Right forelimb (tissue), 1 donor: ENCODE results near the gene LSMEM2.
"Not testable (repeated sequence)": the region's sequence is repeated elsewhere in the genome, so short reads cannot be mapped to it uniquely, and the experiment has no call there.

Source experiments
- DNase-seq: peaks from one replicate; pipeline ENCODE4 v3.0.0-alpha.2; 2018

LSMEM2 gene

DNA sequence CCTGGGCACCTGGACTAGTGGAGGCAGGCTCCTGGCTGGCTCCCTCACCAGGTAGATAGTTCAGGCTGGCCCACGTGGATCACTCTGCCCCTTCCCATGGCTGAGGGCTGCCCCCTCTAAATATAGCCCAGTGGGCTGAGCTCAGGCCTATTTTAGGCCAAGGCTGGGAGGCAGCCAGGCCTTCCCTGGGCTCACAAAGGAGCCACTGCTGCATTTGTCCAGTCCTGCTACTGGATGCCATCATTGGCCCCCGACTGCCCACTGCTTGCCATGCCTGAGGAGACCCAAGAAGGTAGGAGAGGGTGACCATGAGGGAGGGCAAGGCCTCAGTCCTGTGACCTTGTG is at the start of gene LSMEM2:
Gene LSMEM2 (plus strand): TSS at position 208 of the 345 bp plus-strand sequence. CDS start 27 bp downstream, at position 235.
- DNase-seq: no peak

DNA sequence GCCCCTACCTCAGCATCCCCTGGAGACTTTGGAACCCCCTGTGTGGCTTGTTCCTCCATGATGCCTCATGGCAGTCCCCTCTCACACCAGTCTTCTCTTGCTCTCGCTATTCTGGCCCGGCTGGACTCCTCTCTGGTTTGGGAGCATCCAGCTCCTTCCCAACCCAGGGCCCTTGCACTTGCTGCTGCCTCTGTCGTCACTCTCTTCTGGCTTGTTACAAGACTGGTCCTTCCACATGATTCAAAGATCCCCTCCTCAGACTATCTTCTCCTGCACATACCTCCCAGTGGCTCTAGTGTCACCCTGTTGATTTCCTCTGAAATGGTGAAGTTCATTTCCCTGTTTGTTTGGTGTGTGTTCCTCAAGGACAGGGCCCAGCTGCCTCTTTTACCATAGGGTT is 49.4 kb upstream of the LSMEM2 start:
- no peak for DNase-seq

DNA sequence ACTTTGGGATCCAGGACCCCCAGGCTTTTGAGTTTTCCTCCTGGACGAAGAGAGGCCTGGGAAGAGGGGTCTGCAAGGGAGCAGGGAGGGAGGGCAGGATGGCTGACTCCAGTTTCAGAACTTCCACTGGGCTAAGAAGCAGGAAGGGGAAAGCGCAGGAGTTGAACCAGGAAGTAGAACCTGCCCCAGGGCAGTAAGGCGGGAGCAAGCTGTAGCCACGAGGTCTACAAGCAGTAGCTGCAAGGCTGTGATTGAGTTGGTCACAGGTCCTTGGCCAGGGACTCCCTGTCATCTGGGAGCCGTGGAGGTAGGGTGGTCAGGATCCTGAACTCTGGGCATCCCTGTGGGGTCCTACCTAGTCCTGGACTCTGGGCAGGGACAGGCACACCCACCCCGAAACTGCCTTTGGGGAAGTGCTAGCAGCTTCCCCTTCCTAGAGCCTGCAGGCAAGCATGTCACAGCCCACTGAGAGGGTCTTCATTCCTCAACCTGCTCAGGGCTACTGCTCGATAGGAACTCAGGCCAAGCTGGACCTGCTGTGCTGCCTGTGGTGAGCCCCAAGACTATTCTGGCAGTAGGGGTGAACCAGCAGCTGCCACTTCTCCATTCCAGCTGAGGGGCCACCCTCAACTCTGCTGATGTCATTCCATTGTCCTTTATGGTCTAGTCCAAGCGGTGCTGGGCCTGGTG is 48.6 kb upstream of the LSMEM2 start:
- DNase-seq: no peak

DNA sequence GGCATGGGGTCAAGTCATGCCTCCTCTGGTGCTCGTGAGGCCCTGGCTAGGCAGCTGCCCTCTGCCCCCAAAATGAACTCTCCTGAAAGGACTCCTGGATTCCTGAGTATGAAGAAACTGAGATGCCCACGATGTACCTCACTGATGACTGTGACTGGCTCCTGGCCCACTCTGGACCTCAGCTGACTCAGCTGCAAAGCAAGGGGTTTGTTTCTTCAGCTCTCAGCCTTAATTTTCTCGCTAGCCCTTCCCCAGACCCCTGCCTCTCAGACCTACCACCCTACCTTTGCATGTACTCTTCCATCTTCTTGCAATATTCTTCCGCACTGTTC is 48.1 kb upstream of the LSMEM2 start:
- DNase-seq: no peak

DNA sequence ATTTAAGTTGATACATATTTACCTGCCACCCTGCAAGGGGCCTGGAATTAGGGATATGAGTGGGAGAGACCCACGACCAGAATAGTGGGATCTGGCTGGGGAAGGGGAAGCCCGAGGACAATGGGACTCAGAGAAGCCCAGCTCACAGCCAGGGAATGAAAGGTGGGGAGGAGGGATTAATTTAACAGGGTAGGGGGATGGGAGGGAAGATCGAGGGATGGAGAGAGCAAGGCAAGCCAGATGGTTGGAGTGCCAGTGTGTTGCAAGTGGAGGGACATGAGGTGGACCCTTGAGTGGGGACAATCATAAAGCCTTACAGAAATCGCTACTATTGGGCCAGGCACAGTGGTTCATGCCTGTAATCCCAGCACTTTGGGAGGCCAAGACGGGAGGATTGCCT is 47.3 kb upstream of the LSMEM2 start:
- no peak for DNase-seq

DNA sequence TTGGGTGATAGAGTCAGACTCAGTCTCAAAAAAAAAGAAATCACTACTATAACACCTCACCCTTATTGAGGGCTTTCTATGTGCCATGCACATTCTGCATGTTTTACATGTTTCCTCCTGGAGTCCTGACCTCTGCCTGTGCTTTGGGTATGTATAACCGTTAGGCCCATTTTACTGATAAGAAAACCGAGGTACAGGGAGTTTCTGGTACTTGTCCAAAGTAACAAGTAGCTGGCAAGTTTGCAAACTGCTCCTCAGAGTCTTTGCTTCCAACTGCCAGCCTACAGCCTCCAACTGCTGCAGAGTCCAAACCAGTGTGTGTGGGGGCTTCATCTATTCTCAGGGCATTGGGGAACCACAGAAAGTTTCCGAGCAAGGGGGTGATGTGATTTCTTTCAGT is 46.6 kb upstream of the LSMEM2 start:
- DNase-seq: no peak

DNA sequence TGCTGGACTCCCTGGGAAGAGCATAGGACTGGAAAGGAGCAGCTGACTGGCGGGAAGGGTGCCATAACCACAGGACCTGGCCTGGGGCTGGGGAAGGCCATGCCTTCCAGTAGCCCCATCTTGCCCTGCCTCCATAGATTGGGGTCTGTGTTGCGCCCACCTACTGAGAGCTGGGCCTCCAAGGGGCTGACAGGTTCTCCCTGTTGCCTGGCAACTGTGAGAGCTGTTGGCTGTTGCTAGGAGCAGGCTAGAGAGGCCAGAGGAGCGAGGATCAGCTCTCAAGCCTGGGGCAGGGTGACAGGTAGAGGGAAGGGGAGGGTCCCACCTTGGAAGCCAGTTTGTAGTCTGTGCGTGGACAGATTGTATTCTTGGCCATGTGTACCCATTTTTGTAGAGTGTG is 45.7 kb upstream of the LSMEM2 start:
- no peak for DNase-seq

DNA sequence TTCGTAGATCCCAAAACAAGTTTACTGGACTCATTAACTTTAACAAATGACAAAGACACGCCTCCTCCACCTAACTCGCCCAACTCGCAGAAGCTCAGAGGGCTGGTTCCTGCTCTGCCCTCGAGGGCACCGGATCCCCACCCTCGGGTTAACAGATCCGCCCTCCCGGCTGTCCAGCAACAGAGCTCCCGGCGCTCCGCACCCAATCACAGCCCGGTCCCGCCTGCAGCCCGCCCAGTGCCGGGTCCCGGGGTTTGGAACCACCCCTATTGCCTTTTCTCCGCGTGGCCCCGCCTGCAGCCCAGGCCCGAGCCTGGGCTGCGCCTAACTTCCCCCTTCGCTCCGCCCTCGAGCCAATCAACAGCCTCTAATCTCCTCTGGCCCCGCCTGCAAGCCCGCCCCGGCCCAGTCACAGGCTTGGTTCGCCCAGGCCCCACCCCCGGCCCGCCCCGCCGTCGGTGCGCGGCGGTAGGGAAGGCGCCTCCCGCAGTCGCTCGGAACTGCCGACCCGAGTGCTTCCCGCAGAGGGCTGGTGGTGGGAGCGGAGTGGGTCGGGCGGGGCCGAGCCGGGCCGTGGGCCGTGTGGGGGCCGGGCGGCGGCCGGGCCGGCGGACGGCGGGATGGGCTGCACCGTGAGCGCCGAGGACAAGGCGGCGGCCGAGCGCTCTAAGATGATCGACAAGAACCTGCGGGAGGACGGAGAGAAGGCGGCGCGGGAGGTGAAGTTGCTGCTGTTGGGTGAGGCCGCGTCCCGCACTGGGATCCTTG is 43.0 kb upstream of the LSMEM2 start, which contains the start of gene GNAI2:
Gene GNAI2 (plus strand): TSS at position 489 of the 768 bp plus-strand sequence. CDS start 132 bp downstream, at position 621.
- DNase-seq: peak; percentile 99

DNA sequence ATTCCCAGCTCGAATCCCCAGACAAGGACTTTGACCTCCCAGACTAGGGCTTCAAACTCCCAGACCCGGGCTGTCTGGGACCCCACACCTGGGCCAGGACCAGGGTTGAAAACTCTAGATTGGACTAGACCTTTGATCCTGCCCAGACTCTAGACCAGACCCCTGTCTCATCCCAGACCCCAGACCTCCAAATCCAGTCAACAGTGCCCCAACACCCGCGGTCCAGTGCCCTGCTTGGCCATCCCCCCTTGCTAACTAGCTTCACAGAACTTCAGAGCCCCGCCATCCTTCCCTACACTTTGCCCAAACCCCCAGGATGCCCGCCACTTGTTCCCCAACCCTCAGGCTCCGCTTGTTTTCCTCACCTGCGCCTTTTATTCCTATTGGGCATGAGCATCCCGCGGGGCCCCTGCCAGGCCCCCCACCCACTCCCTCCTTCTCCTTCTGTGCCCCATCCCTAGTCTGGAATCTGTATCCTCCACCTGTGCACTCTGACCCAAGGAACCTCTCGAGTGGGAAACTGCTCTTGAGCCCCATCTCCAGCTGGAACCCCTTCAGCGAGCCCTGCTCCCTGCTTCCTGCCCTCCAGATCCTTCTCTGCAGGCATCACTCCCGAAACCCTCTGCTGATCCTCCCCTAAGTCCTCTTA is 42.3 kb upstream of the LSMEM2 start:
- no peak for DNase-seq

DNA sequence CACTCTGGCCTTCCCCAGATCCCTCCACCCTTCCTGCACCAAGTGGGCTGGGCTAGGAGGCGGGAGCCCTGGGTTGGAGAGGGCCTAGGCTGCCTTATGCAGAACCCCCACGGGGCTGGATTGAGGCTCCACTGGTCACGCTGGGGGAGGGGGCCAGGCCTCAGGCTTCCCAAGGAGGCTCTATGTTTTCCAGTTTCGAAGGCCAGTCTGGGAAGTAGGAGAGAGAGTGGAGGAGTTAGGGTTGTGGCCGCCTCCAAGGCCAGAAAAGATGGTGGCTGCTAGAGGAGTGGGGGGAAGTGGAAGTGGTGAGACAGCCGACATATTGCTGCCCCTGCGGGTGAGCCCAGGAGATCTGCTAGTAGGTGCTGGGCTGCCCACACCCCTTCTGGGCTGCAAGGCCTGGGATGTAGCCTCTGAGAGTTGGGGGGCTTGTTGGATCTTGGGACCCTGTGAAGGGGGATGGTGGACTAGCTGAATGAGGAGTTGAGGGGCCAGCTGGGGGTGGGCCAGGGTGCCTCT is 41.7 kb upstream of the LSMEM2 start:
- peak; percentile 65 for DNase-seq

DNA sequence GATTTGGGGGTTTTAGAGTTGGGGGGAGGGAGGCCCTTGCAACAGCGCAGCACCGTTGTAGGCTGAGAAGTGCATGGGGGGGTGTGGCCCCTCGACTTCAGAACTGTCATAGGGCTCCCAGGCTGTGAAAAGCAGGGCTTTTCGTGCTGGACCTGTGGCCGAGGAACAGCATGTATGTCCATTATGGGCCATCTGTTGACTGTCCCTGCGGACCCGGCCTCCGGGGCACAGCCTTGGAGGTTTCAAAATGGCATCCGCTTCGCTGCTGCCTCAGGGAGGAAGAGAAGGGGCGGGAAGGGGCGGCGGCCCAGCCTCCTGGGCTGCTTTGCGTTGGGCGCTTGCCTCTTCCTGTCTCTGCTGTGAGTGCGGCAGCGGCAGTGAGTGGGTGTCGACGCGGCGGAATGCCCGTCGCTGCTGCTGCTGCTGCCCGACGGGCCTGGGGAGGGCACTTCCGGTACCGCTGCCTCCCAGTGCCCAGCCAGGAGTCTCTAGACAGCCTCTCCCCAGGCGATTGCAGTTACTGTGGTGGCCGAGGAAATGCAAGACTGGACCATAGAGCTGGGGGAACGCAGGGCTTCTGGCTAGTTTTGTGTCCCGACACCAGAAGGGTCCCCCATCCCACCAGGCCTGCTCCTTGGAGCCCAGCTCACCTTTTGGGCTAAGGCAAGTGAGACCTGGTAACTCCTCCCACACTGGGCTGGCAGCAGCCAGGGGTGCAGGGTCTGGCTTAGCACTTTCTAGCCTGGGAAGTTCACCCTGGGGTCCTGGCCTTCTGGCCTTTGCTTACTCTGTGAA is 40.9 kb upstream of the LSMEM2 start:
- DNase-seq: peak; percentile 84

DNA sequence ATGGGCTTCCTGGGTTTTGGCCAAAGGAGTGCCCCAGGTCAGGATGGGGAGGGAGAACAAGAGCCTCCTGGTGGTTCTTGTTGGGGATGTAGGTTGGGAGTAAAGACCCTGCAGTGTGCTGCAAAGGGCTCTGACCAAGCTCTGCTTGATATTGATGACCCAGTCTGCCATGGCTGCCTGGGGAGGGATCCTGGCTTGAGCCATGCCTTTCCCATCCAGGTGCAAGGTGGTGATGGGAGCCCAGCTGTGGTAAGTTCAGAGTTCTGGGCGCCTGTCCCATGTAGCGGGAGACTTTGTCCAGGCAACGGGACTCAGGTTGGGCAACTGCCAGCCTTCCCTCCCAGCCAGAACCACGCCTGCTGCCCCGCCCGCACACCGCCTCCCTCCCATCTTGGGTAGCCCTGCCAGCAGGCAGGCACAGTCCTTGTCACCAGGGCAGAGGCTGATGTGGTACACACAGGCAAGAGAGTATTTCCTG is 40.3 kb upstream of the LSMEM2 start:
- no peak for DNase-seq

DNA sequence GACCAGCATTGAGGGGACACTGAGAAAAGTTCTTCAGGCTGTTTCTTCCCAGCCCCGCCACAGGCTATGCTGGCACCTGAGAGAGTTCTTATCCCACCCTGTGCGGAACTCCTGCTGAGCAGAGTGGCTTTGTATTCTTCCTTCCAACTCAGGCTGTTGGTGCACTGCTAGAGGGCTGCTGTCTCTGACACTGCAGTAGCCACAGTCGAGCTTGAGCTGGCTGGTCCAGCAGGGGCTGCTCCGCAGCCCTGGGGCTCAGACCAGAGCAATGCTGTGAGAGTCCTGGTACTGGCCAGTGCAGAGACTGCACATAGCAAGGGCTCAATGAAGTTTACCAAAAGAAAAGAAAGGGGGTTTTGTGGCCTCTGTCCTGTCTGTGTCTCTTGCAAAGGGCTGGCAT is 39.2 kb upstream of the LSMEM2 start:
- DNase-seq: no peak

DNA sequence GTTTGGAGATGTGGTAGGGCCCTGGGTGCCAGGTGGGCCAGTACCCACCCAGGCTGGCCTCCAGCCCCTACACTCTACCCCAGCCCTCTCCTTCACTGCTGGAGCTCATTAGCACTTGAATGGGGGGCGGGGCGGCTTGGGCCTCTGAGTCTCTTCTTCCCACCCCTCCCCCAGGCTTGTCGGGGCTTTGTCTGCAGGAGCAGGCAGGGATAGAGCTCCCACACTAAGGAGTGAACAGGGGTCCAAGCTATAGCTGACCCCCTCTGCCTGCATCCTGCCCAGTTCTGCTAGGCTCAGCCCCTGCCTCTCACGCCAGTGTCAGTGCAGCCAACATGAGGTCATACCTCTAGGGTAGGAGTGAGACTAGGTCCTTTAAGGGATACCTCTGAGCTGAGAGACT is 37.7 kb upstream of the LSMEM2 start:
- no peak for DNase-seq

DNA sequence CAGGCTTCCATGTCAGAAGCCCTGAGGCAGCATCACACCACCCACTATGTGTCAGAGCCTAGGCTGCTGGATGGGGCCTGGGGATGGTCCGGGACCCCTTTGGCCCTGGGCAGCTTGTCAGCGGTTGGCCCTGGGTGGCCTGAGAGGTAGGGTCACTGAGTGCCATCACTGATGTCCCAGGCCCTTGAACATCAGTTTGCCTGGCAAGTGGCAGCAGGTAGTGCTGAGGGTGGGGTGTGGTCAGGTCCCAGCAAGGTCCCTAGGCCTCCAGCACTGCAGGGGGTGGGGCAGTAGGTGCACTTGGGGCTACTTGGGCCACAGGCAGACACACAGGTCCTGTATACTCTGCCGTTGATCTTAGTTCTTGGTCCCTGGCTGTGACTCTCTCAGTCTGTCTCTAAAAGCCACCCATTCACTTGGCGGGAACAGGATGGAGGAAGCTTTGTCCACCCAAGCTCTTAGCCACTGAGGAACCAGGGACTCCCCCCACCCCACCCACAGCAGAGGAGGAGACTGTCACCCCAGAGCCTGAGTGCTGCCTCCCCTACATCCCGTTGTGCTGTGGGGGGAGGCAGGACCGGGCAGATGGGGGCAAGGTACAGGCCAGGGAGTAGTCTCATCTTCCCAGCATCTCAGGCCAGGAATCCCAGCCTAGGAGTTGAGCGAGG is 37.0 kb upstream of the LSMEM2 start:
- DNase-seq: no peak

DNA sequence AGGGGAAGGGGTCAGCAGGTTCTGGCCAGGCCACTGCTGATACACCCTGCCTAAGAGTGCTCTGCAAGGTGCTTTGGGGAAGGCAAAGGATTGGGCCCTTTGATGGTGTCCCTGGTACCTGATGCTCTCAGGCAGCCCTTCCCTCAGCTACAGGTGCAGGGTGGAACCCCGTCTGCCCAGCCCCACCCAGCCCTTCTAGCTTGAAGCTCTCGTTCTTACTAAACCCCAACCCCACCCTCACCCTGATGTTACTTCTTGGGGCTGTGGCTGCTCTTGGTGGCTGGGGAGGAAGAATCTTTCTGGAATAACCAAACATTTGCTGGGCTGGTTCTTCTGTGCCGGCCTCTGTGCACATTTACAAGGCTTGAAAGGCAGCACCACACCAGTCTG is 36.5 kb upstream of the LSMEM2 start:
- DNase-seq: no peak

DNA sequence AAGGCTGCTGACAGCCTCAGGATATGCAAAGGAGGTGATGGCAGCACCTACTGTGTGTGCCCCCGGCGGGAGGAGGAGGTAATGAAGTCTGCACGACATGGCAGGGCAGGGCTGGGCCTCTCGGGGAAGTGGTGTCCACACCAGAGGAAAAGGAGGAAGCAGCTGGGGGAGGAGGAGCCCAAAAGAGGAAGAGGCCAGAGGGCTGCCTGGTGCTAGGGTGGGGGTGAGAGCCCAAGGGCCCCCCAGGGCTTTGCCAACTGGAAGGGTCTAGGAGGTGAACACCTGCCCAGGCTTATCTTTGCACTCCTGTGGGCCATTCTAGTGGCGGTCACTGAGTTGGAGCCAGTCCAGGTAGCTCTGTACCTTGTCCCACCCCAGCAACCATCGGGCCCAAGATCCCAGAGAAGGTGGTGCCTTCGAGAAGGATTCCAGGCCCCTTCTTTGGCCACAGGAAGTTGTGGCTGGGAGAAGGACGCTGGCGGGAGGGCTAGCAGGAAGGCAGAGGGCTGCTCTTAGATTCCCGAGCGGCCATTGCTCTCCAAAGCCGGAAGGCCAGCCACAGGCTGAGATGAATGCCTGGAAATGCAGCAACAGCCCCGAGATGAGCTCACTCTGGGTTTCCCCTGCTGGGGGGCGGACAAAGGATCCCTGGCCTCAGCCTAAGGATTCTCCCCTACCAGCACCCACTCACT is 35.9 kb upstream of the LSMEM2 start:
- DNase-seq: no peak

DNA sequence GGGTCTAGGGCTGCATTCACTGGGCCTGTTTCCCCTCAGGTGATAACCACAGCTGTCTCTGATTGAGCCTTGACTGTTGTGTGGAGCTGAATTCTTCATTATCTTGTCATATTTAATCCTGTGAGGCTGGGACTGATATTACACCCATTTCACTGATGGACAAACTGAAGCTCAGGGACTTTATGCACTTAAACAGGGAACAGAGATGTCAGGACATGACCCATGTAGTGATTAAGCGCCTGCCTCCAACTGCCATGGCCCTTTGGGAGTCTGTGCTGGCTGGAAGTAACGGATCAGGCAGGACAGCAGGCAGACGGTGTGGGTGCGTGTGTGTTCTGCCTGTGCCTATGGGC is 35.4 kb upstream of the LSMEM2 start:
- DNase-seq: no peak

DNA sequence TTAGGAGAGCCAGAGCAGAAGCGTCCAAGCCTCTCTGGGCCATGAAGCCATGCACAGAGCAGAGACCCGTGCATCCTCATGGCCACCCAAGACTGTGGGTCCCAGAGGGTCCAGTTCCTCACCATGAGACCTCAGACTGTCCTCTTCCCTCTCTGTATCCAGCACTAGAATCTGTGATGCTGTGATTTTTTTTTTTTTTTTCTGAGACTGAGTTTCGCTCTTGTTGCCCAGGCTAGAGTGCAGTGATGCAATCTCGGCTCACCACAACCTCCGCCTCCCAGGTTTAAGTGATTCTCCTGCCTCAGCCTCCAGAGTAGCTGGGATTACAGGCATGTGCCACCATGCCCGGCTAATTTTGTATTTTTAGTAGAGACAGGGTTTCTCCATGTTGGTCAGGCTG is 34.1 kb upstream of the LSMEM2 start:
- not testable (repeated sequence) for DNase-seq

DNA sequence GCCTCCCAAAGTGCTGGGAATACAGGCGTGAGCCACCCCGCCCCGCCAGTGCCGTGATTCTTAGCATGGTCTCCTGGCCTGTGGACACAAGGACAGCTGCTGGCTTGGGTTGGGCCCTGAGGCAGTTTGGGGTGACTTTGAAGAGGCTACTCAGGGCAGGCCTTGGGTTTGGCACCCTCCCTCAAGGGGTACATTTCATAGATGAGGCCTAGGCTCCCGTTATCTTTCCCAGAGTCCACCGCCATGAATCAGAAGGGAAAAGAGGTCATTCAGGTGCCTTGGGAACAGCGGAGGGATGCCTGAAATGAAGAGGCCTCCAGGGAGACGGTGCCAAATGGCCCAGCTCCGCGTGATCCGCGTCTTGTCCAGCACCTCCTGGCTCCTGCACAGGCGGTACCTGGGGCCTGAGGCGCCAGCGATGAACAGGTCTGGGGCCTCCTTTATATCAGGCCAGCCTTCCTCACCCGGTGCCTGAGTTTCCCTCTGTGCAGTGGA is 33.6 kb upstream of the LSMEM2 start:
- no peak for DNase-seq

DNA sequence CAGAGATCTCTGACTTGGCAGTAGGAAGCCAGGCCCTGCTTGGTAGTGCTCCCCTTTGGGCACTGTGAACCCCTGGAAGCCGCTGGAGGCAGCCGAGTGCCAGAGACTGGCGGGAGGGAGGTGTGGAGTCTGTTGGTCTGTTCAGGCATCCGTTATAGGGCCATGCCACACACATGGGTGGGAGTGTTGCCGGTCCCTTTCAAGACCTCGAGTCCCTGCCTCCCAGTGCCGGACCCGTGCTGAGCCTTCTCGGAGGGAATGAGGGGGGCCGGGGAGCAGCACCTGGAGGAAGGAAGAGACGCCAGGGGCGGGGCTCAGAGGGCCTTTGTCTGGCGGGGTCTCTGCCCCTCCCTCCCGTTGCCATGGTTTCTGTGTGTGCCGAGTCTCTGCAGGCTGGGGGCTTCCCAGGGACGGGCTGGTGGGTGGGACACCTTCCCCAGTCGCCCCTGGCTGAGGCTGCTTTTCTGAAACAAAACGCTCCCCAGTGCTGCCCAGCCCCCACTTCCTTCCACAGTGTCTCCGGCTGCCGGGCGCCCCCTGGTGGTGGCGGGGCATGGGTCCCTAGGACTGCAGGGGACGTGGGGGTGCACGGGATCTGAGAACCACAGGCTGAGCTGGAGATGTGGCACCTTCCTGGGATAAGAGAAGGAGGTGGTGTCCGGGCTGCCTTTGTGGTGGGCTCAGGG is 32.9 kb upstream of the LSMEM2 start:
- peak; percentile 96 for DNase-seq
